Hepatocyte (in vitro differentiated cells): ENCODE measurements around the gene RNF19B. TPM values are rescaled to one million over a fixed set of nuclear protein-coding genes. Genes with fewer than 3 reads are reported as not detected.

Experiments used
- DNase-seq: peaks from one replicate; pipeline ENCODE4 v3.0.0-alpha.2; 2016; ENCODE audit warnings: low spot score
- H2AFZ ChIP-seq: fragments of 200-600 bp; sonication (generic); 2 replicates; pipeline ENCODE4 v1.6.0; 2016; ENCODE audit warnings: antibody characterized with exemption, mild to moderate bottlenecking
- H3K27ac ChIP-seq: fragments of 200-600 bp; sonication (generic); 2 replicates; pipeline ENCODE4 v1.5.1; 2016; ENCODE audit warnings: mild to moderate bottlenecking
- H3K27me3 ChIP-seq: fragments of 200-600 bp; sonication (generic); 2 replicates; pipeline ENCODE4 v1.6.1; 2016
- H3K36me3 ChIP-seq: fragments of 200-600 bp; sonication (generic); replicated peaks from 2 replicates; pipeline ENCODE4 v1.5.1; 2016; ENCODE audit warnings: low read depth; ENCODE audit not compliant: insufficient read depth
- H3K4me1 ChIP-seq: fragments of 200-600 bp; sonication (generic); 2 replicates; pipeline ENCODE4 v1.5.1; 2016; ENCODE audit warnings: mild to moderate bottlenecking, moderate library complexity; ENCODE audit not compliant: insufficient read depth
- H3K4me2 ChIP-seq: fragments of 200-600 bp; sonication (generic); 2 replicates; pipeline ENCODE4 v1.6.0; 2016
- H3K4me3 ChIP-seq: fragments of 200-600 bp; sonication (generic); 2 replicates; pipeline ENCODE4 v1.5.1; 2016; ENCODE audit warnings: mild to moderate bottlenecking
- H3K79me2 ChIP-seq: fragments of 200-600 bp; sonication (generic); 2 replicates; pipeline ENCODE4 v1.6.0; 2017; ENCODE audit warnings: mild to moderate bottlenecking
- H3K9me2 ChIP-seq: fragments of 200-600 bp; sonication (generic); replicated peaks from 2 replicates; pipeline ENCODE4 v1.6.0; 2017; ENCODE audit warnings: mild to moderate bottlenecking; ENCODE audit not compliant: insufficient read depth
- H3K9me3 ChIP-seq: fragments of 200-600 bp; sonication (generic); 2 replicates; pipeline ENCODE4 v1.5.1; 2016; ENCODE audit warnings: low read depth, mild to moderate bottlenecking
- H4K20me1 ChIP-seq: fragments of 200-600 bp; sonication (generic); 2 replicates; pipeline ENCODE4 v1.6.0; 2016; ENCODE audit warnings: mild to moderate bottlenecking; ENCODE audit not compliant: insufficient read depth, poor library complexity, severe bottlenecking
- CTCF ChIP-seq: fragments of 200-600 bp; sonication (generic); IDR thresholded peaks from 2 replicates; pipeline ENCODE4 v1.5.1; 2016; ENCODE audit warnings: antibody characterized with exemption, mild to moderate bottlenecking; ENCODE audit not compliant: poor library complexity
- EZH2 ChIP-seq: fragments of 200-600 bp; sonication (generic); IDR thresholded peaks from 2 replicates; pipeline ENCODE4 v1.6.1; 2016; ENCODE audit warnings: antibody characterized with exemption, mild to moderate bottlenecking, borderline replicate concordance
- EZH2phosphoT487 ChIP-seq: fragments of 200-600 bp; sonication (generic); IDR thresholded peaks from one replicate; pipeline ENCODE4 v1.6.1; 2018; ENCODE audit warnings: antibody characterized with exemption, mild to moderate bottlenecking, low read depth, moderate library complexity; ENCODE audit not compliant: unreplicated experiment, severe bottlenecking
- WGBS: methylation state at CpG from one replicate; pipeline ENCODE4 v1.1.6; 2016; ENCODE audit warnings: low lambda C conversion rate; ENCODE audit errors: missing lambda C conversion rate; 5-methylcytosine and 5-hydroxymethylcytosine counted together
- polyA plus RNA-seq: library from polyadenylated mRNA; unstranded; fragments of >200 nt; fragmentation: Nextera tagmentation; extraction: Ambion mirVana; gene quantifications from 2 replicates; pipeline ENCODE4 v1.2.1, GENCODE V29; 2016
- total RNA-seq: library from RNA; depleted of rRNA; stranded (reverse); fragments of >200 nt; gene quantifications from 2 replicates; pipeline ENCODE4 v1.2.3, GENCODE V29; 2014

The RNF19B gene
- total and polyA plus RNA-seq, 2 experiments from 2014 or later = 15.5 to 16.1 TPM

- DNase-seq = no peak
- no peaks in the 10 kb centered on the region for H3K36me3 ChIP-seq
- TF ChIP-seq EZH2 (no peak), EZH2phosphoT487 (no peak), CTCF (no peak)
- H3K27me3 ChIP-seq = no peaks in the 10 kb centered on the region
- H3K9me2 ChIP-seq = no peaks in the 10 kb centered on the region
- H3K79me2 ChIP-seq = no peaks in the 10 kb centered on the region
- H4K20me1 ChIP-seq = no peaks in the 10 kb centered on the region
- no peak overlapping the region for H3K4me3 ChIP-seq
- H2AFZ ChIP-seq = no peak overlapping the region
- H3K9me3 ChIP-seq = no peaks in the 10 kb centered on the region
- H3K4me2 ChIP-seq = no peak overlapping the region
- H3K27ac ChIP-seq = no peak overlapping the region
- WGBS = 43% methylated on average over 2 of the region's 2 CpGs
- peaks cover 19% of the 10 kb centered on the region for H3K4me1 ChIP-seq
Observed at GRCh38 chr1:32928285-32928684, 36.3 kb downstream of the RNF19B start.

GRCh38 chr1:32927441-32927840 lies 37.2 kb downstream of the RNF19B start:
- no peak overlapping the region for H2AFZ ChIP-seq
- no peaks in the 10 kb centered on the region for H3K9me2 ChIP-seq
- H3K4me1 ChIP-seq = peaks cover 19% of the 10 kb centered on the region
- H3K27me3 ChIP-seq = no peaks in the 10 kb centered on the region
- no peaks in the 10 kb centered on the region for H3K79me2 ChIP-seq
- no peak overlapping the region for H3K4me3 ChIP-seq
- no peaks in the 10 kb centered on the region for H3K36me3 ChIP-seq
- no peak for DNase-seq
- no peak overlapping the region for H3K4me2 ChIP-seq
- TF ChIP-seq EZH2phosphoT487 (no peak), EZH2 (no peak), CTCF (no peak)
- no peak overlapping the region for H3K27ac ChIP-seq
- no peaks in the 10 kb centered on the region for H4K20me1 ChIP-seq
- 92% methylated on average over 2 of the region's 2 CpGs for WGBS
- H3K9me3 ChIP-seq = no peaks in the 10 kb centered on the region

GRCh38 chr1:32926562-32926961 lies 38.0 kb downstream of the RNF19B start:
- Histone ChIP-seq H2AFZ (no peak overlapping the region), H4K20me1 (no peaks in the 10 kb centered on the region), H3K4me3 (no peak overlapping the region), H3K27me3 (no peaks in the 10 kb centered on the region), H3K36me3 (no peaks in the 10 kb centered on the region), H3K79me2 (no peaks in the 10 kb centered on the region), H3K9me2 (no peaks in the 10 kb centered on the region), H3K4me1 (peaks cover 19% of the 10 kb centered on the region), H3K9me3 (no peaks in the 10 kb centered on the region), H3K27ac (no peak overlapping the region), H3K4me2 (no peak overlapping the region)
- no peak for TF ChIP-seq EZH2
- TF ChIP-seq CTCF = no peak
- no peak for TF ChIP-seq EZH2phosphoT487
- 53% methylated on average over 6 of the region's 6 CpGs for WGBS
- DNase-seq = no peak
